DMS114 treated with DMSO at 0.1 percent for 48 hours (cell line): ENCODE data around the gene FSTL4.

Experiments
- DNase-seq: peaks from one replicate; lab custom pipeline; 2025; ENCODE audit not compliant: unreplicated experiment; lab: John Stamatoyannopoulos, UW

Gene FSTL4

GRCh38 chr5:133304707-133305216 is 307.6 kb downstream of the FSTL4 start:
- DNase-seq, result no peak

GRCh38 chr5:133304178-133304577 is 308.2 kb downstream of the FSTL4 start:
- no peak for DNase-seq

DNA sequence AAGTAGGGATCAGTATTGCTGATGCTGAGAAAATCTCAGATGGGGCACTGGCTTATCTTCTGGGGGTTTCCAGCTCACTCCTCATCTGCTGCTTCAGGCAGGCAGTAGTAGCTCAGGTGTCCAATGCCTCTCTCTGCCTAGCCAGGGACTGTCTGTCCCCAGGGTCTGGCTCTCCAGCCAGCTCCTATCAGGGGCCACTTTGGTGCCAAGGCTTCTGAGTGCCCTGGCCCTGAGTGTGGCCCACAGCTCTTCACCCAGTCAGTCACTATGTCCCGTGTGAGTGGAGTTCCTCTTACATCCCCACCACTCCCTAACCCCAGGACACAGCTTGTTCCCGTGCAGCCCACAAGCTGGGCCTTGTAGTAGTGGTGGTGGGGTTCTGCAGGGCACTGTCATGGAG is 309.0 kb downstream of the FSTL4 start:
- no peak for DNase-seq

- no peak for DNase-seq
Observed at GRCh38 chr5:133299728-133300127, 312.6 kb downstream of the FSTL4 start.

DNA sequence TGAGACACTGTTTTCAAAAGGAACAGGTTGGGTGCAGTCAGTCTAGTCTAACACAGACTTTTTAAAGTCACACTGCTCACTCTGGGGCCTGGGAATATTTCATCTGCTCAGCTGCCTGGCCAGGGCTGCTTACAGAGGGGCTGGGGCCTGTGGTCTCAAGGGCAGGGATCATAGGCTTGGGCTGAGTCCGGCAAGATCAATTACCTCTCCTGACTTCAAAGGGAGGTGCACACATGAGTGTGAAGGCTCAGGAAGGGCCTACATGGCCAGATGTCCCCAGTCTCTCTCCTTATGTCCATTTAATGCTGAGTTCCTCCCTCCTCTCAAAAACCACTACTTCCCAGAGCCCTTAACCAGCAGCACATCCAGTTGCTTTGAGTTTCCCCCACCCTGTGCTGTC is 313.3 kb downstream of the FSTL4 start:
- no peak for DNase-seq

- no peak for DNase-seq
Observed at GRCh38 chr5:133298447-133298846, 313.9 kb downstream of the FSTL4 start.

DNA sequence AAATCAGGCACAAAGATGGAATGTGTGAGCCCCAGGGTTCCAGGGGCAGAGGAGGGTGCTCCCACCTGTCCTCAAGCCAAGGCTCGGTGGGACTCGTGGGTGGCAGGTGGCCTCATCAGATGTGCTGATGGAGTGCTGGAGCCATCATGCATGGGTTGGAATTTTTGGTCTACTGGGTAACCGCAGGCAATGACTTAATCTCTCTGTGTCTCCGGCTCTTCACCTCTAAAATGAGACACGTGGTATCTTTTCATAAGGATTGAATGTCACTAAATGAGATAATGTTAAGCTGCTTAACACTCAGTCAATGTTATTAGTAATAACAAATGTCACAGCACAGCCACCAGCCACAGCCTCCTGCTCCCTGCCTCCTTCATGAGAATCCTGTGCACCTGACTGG is 315.0 kb downstream of the FSTL4 start:
- DNase-seq, result no peak

DNA sequence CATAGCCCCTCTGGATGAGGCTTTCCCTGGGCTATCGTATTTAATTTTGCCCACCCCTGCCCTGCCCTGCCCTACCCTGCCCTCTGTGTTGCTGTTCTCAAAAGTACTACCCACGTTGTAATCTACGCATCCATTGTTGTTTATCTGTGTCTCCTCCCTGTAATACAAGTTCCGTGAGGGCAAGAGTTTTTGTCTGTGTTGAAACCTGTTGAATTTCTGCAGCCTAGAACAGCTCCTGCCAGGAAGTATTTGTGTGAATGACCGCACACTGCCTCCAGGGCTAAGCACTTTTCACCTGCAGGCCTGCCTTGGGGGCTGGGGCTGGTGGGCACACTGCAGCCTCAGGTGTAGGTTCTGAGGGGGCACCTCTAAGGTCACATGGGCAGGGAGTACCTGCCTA is 315.7 kb downstream of the FSTL4 start:
- no peak for DNase-seq

GRCh38 chr5:133295520-133295919 is 316.8 kb downstream of the FSTL4 start:
- no peak for DNase-seq

GRCh38 chr5:133294380-133294779 is 318.0 kb downstream of the FSTL4 start:
- DNase-seq, result no peak

DNA sequence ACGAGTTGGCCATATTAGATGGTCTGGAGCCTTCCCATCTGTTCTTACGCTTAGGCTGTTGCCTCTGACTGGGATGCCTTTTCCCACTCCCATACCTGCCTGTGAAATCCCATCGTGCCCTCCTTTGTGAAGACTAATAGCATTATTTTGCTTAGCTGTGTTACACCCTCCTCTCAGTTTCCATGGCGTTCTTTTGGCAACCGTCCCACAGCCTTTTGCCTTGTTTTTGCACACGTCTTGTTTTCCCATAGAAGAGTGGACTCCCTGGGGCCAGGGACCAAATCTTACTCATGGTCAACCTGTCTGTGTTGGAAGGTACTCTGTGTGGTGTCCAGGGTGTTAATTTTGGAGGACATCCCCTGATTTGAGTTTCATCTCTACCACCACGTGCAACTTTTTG is 318.4 kb downstream of the FSTL4 start:
- no peak for DNase-seq

- no peak for DNase-seq
Observed at GRCh38 chr5:133292300-133292699, 320.0 kb downstream of the FSTL4 start.

DNA sequence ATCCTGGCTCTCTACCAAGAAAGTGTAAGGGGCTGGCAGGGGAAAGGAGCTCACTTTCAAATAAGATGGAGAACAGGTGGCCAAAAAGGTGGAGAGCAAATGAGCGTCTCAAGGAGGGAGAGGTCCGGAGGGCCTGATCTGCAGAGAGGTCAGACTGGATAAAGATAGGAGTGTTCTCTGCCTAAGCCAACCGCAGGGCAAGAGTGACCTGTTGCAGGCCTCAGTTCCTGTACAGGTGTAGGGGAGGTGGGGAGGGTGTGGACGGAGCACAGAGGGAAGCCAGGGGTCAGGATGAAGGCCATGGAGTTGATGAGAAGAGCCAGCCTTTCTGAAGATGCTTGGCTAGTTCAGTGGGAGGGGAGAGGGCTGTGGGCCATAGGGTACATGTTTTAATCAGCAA is 320.8 kb downstream of the FSTL4 start:
- DNase-seq, result no peak

- no peak for DNase-seq
Observed at GRCh38 chr5:133290669-133291240, 321.6 kb downstream of the FSTL4 start.

- DNase-seq, result no peak
Observed at GRCh38 chr5:133289686-133290367, 322.5 kb downstream of the FSTL4 start.

GRCh38 chr5:133287500-133287899 is 324.8 kb downstream of the FSTL4 start:
- peak; percentile 31 for DNase-seq

DNA sequence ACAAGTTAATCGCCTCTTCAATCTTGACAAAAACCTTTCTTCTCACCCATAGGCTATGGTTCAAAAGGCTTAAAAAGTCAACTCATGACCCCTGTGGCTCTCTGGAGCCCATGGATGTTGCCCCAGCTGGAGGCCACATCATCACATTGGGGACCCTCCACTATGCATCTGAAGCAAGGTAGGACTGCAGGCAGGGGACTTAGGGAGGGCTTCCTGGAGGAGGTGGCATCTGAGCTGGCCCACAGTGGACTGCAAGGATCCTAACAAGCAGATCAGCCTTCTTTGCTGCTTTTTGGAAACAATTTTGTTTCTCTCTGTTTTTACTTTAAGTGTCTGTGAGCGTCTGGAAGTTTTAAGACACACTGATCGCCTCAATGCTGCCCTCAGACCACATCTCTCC is 325.9 kb downstream of the FSTL4 start:
- no peak for DNase-seq

- no peak for DNase-seq
Observed at GRCh38 chr5:133285583-133286021, 326.7 kb downstream of the FSTL4 start.

DNA sequence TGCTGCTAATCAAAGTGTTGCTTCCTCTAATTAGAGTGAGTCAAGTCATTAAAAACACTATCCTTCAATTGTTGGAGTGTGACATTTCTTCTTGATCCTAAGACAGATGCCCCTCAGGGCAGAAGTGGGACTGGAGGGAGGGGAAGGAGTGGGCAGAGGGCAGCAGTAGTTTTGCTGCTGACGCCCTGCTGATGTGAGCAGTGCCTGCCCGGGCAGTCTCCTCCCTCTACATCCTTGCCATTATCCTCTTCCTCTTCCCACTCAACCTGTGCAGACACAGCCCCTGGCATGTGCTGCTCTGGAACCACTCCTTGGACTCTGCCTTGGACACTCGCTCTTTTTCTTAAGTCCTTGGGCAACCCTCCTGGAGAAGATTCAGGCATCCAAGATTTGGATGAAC is 328.0 kb downstream of the FSTL4 start:
- no peak for DNase-seq

GRCh38 chr5:133278317-133278716 is 334.0 kb downstream of the FSTL4 start:
- DNase-seq, result no peak

GRCh38 chr5:133277744-133278143 is 334.6 kb downstream of the FSTL4 start:
- no peak for DNase-seq

DNA sequence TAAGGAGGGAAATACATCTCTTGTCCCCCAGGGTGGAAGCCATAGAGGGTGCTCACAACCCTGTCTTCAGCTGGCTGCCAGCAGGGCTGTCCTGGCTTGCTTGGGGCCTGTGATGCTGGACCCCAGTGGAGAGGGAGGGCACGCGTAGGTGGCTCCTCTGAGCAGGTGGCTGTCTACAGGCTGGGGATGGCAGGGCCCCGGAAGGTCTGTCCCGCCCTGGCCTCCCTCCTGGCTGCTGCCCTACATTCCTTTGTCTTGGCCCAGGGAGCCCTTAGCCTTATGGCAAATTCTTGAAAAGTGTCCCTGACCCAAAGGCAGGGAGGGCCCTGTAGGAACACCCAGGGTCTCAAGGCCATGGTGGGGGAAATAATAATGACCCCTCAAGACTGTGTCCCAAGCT is 336.2 kb downstream of the FSTL4 start:
- DNase-seq, result no peak

DNA sequence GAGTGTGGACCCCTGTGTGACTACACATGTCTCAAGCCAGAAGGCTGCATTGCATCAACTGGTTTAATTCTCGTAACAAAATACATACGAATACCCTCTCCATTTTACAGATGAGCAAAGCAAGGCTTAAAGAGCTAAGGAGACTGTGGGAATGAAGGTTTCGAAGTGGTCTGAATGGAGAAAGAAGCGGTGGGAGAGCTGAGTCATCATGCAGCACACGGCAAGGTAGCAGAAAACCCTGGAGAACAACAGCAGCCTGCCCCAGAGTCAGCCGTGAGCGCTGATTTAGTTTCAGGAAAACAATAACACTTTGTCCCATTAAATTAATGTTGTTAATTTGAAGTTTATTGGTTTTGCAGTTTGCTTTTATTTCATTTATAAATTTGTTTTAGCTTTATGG is 336.7 kb downstream of the FSTL4 start:
- no peak for DNase-seq
